Measurements from ENCODE around the gene EMX1. TPM values are rescaled to one million over a fixed set of nuclear protein-coding genes. Genes with fewer than 3 reads are reported as not detected.

EMX1 gene
- total RNA-seq, 2 experiments from 2014 or later = not detected

GRCh38 chr2:72931280-72931910, 14.1 kb downstream of the EMX1 start:
- Histone ChIP-seq H3K27ac (ENCODE audit: low read depth, low read length, poor library complexity, severe bottlenecking) (no peak overlapping the region), H3K4me1 (ENCODE audit: insufficient read depth, low read length, poor library complexity, severe bottlenecking) (no peaks in the 10 kb centered on the region), H2AFZ (ENCODE audit: low read length) (no peak overlapping the region), H3K36me3 (ENCODE audit: insufficient read depth, low read length) (no peaks in the 10 kb centered on the region), H3K4me3 (ENCODE audit: low read depth, low read length, poor library complexity, severe bottlenecking) (no peak overlapping the region), H4K20me1 (ENCODE audit: insufficient read depth, low read length) (no peaks in the 10 kb centered on the region), H3K4me2 (ENCODE audit: low read length) (no peak overlapping the region), H3K9me3 (ENCODE audit: low read length) (no peaks in the 10 kb centered on the region), H3K79me2 (ENCODE audit: insufficient read depth, low read depth, low read length) (no peaks in the 10 kb centered on the region), H3K9me2 (ENCODE audit: insufficient read depth, low read length) (no peaks in the 10 kb centered on the region)
- TF ChIP-seq, protein P1, sequence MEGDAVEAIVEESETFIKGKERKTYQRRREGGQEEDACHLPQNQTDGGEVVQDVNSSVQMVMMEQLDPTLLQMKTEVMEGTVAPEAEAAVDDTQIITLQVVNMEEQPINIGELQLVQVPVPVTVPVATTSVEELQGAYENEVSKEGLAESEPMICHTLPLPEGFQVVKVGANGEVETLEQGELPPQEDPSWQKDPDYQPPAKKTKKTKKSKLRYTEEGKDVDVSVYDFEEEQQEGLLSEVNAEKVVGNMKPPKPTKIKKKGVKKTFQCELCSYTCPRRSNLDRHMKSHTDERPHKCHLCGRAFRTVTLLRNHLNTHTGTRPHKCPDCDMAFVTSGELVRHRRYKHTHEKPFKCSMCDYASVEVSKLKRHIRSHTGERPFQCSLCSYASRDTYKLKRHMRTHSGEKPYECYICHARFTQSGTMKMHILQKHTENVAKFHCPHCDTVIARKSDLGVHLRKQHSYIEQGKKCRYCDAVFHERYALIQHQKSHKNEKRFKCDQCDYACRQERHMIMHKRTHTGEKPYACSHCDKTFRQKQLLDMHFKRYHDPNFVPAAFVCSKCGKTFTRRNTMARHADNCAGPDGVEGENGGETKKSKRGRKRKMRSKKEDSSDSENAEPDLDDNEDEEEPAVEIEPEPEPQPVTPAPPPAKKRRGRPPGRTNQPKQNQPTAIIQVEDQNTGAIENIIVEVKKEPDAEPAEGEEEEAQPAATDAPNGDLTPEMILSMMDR (conservative IDR thresholded peaks at IDR 0.05; ENCODE audit: low read length) = no peak
- no peak for TF ChIP-seq EZH2phosphoT487 (IDR thresholded peaks at IDR 0.05; ENCODE audit: borderline replicate concordance, low read depth, low read length)
- intact Hi-C loops (cut with micrococcal nuclease; ENCODE audit: unreplicated experiment) = no loop called here
- no peak for DNase-seq (ENCODE audit: low spot score)
- BruUV-seq (replicated peaks) = no TSS peak
- POLR2A ChIA-PET = no interaction called here
- CTCF ChIA-PET (ENCODE audit: unreplicated experiment) = no interaction called here

DNA sequence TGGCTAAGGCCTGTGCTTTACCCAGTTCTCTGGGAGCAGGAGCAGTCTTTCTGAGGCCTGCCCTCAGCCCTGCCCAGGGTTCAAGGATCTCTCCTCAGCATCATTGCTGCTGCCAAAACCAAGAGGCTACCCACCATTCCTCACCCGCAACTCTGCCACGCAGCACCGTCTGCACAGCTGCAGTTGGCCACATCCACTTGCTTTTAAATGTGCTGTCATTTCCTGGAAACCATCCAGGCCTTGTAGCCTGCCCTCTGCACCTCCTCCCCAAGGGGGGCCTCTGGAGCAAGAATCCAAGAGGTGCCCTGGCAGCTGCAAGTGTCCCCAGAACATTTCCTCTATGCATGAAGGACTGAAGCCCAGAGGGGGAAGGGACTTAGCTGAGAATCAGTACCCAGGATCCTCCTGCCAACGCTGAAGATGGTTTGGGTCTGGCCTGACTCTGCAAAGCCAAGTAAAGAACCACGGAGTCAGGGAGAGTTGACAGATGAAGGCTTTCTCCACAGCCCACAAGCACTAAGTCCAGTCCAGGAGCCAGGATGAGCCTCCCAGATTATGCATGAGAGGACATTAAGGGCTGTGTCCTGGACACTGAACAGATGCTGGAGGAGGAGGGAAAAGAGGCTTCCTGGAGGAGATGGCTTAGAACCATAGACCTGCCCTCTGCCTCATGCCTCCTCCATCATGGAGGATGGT, 14.9 kb downstream of the EMX1 start:
- no peaks in the 10 kb centered on the region for H3K79me2 ChIP-seq (ENCODE audit: insufficient read depth, low read depth, low read length)
- no peak overlapping the region for H3K4me2 ChIP-seq (ENCODE audit: low read length)
- no peaks in the 10 kb centered on the region for H3K4me1 ChIP-seq (ENCODE audit: insufficient read depth, low read length, poor library complexity, severe bottlenecking)
- ChIA-PET POLR2A (no interaction called here), CTCF (ENCODE audit: unreplicated experiment) (no interaction called here)
- no peak for TF ChIP-seq EZH2phosphoT487 (IDR thresholded peaks at IDR 0.05; ENCODE audit: borderline replicate concordance, low read depth, low read length)
- TF ChIP-seq, protein P1 (conservative IDR thresholded peaks at IDR 0.05; ENCODE audit: low read length) = no peak
- intact Hi-C loops (cut with micrococcal nuclease; ENCODE audit: unreplicated experiment) = no loop called here
- H3K9me2 ChIP-seq (ENCODE audit: insufficient read depth, low read length) = no peaks in the 10 kb centered on the region
- no peaks in the 10 kb centered on the region for H3K36me3 ChIP-seq (ENCODE audit: insufficient read depth, low read length)
- no peak overlapping the region for H3K4me3 ChIP-seq (ENCODE audit: low read depth, low read length, poor library complexity, severe bottlenecking)
- H3K27ac ChIP-seq (ENCODE audit: low read depth, low read length, poor library complexity, severe bottlenecking) = no peak overlapping the region
- no peaks in the 10 kb centered on the region for H4K20me1 ChIP-seq (ENCODE audit: insufficient read depth, low read length)
- H3K9me3 ChIP-seq (ENCODE audit: low read length) = no peaks in the 10 kb centered on the region
- H2AFZ ChIP-seq (ENCODE audit: low read length) = no peak overlapping the region
- BruUV-seq (replicated peaks) = no TSS peak
- DNase-seq (ENCODE audit: low spot score) = no peak

GRCh38 chr2:72932805-72933204, 15.5 kb downstream of the EMX1 start:
- no peak for DNase-seq (ENCODE audit: low spot score)
- Histone ChIP-seq H3K4me1 (ENCODE audit: insufficient read depth, low read length, poor library complexity, severe bottlenecking) (no peaks in the 10 kb centered on the region), H3K9me3 (ENCODE audit: low read length) (no peaks in the 10 kb centered on the region), H3K4me2 (ENCODE audit: low read length) (no peak overlapping the region), H3K79me2 (ENCODE audit: insufficient read depth, low read depth, low read length) (no peaks in the 10 kb centered on the region), H3K4me3 (ENCODE audit: low read depth, low read length, poor library complexity, severe bottlenecking) (no peak overlapping the region), H3K27ac (ENCODE audit: low read depth, low read length, poor library complexity, severe bottlenecking) (no peak overlapping the region), H2AFZ (ENCODE audit: low read length) (no peak overlapping the region), H4K20me1 (ENCODE audit: insufficient read depth, low read length) (no peaks in the 10 kb centered on the region), H3K9me2 (ENCODE audit: insufficient read depth, low read length) (no peaks in the 10 kb centered on the region), H3K36me3 (ENCODE audit: insufficient read depth, low read length) (no peaks in the 10 kb centered on the region)
- CTCF ChIA-PET (ENCODE audit: unreplicated experiment) = no interaction called here
- no TSS peak for BruUV-seq (replicated peaks)
- TF ChIP-seq EZH2phosphoT487 (IDR thresholded peaks at IDR 0.05; ENCODE audit: borderline replicate concordance, low read depth, low read length) = no peak
- TF ChIP-seq, protein P1 (conservative IDR thresholded peaks at IDR 0.05; ENCODE audit: low read length) = no peak
- POLR2A ChIA-PET = no interaction called here
- intact Hi-C loops (cut with micrococcal nuclease; ENCODE audit: unreplicated experiment) = no loop called here
